ACC112 (cell line): Measurements from ENCODE around the gene STAM.
"Not testable (repeated sequence)": the region's sequence is repeated elsewhere in the genome, so short reads cannot be mapped to it uniquely, and the experiment has no call there.

Source experiments
- H2AFZ ChIP-seq: fragments of 200-600 bp; sonication (generic); one replicate; pipeline ENCODE4 v1.6.0; 2017; ENCODE audit warnings: antibody characterized with exemption, low read length; ENCODE audit not compliant: unreplicated experiment
- H3K27ac ChIP-seq: fragments of 200-600 bp; sonication (generic); 2 replicates; pipeline ENCODE4 v1.5.1; 2014; ENCODE audit warnings: low read depth, mild to moderate bottlenecking, antibody characterized with exemption, low read length, moderate library complexity
- H3K27me3 ChIP-seq: fragments of 200-600 bp; sonication (generic); 2 replicates; pipeline ENCODE4 v1.6.1; 2014; ENCODE audit warnings: mild to moderate bottlenecking, antibody characterized with exemption, low read length, moderate library complexity, mixed read lengths; ENCODE audit not compliant: insufficient read depth
- H3K36me3 ChIP-seq: fragments of 200-600 bp; sonication (generic); 2 replicates; pipeline ENCODE4 v1.6.1; 2016; ENCODE audit warnings: mild to moderate bottlenecking, antibody characterized with exemption, low read length, moderate library complexity, mixed read lengths; ENCODE audit not compliant: insufficient read depth
- H3K4me1 ChIP-seq: fragments of 200-600 bp; sonication (generic); one replicate; pipeline ENCODE4 v1.6.1; 2016; ENCODE audit warnings: low read length, mixed read lengths; ENCODE audit not compliant: insufficient read depth, unreplicated experiment, control insufficient read depth
- H3K4me3 ChIP-seq: fragments of 200-600 bp; sonication (generic); 2 replicates; pipeline ENCODE4 v1.5.1; 2014; ENCODE audit warnings: mild to moderate bottlenecking, low read depth, low read length
- H3K79me2 ChIP-seq: fragments of 200-600 bp; sonication (generic); one replicate; pipeline ENCODE4 v1.6.0; 2016; ENCODE audit warnings: low read length; ENCODE audit not compliant: control insufficient read depth, unreplicated experiment, insufficient read depth

The STAM gene

DNA sequence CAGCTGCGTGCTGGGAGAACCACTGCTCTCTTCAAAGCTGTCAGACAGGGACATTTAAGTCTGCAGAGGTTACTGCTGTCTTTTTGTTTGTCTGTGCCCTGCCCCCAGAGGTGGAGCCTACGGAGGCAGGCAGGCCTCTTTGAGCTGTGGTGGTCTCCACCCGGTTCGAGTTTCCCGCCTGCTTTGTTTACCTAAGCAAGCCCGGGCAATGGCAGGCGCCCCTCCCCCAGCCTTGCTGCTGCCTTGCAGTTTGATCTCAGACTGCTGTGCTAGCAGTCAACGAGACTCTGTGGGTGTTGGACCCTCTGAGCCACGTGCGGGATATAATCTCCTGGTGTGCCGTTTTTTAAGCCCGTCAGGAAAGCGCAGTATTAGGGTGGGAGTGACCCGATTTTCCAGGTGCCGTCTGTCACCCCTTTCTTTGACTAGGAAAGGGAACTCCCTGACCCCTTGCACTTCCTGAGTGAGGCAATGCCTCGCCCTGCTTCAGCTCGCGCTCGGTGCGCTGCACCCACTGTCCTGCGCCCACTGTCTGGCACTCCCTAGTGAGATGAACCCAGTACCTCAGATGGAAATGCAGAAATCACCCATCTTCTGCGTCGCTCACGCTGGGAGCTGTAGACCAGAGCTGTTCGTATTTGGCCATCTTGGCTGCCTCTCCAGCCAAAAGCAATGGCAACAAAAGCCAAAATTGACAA lies 78.5 kb downstream of the STAM start:
- not testable (repeated sequence) for H3K27ac ChIP-seq, H3K4me1 ChIP-seq, H3K27me3 ChIP-seq, H3K36me3 ChIP-seq, H2AFZ ChIP-seq, H3K79me2 ChIP-seq, H3K4me3 ChIP-seq

DNA sequence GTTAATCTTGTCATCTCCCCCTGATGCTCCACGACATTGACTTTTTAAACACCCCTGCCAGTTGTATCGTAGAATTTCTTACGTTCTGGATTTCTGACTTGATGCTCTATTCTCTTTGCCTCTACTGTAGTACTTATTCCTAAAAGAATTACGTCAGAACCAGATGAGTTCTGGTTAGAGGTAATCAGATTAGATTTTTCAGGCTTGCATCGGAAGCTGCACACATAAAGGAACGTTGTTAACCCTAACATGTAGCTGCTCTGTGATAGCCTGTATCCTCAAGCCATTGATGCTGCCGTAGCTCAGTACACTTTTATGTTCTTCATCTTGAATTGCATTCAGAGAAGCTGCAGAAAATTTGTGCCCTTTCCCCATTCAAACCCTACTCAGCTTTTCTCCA lies 81.8 kb downstream of the STAM start:
- H3K27ac ChIP-seq, result no peak overlapping the region
- H2AFZ ChIP-seq, result no peak overlapping the region
- H3K79me2 ChIP-seq, result no peaks in the 10 kb centered on the region
- H3K4me1 ChIP-seq, result no peaks in the 10 kb centered on the region
- H3K36me3 ChIP-seq, result no peaks in the 10 kb centered on the region
- H3K27me3 ChIP-seq, result no peaks in the 10 kb centered on the region
- H3K4me3 ChIP-seq, result no peak overlapping the region

- Histone ChIP-seq H3K27ac (no peak overlapping the region), H3K4me3 (no peak overlapping the region), H3K36me3 (no peaks in the 10 kb centered on the region), H2AFZ (no peak overlapping the region), H3K27me3 (no peaks in the 10 kb centered on the region), H3K4me1 (no peaks in the 10 kb centered on the region), H3K79me2 (no peaks in the 10 kb centered on the region)
Observed at GRCh38 chr10:17729630-17730029, 85.7 kb downstream of the STAM start.

- Histone ChIP-seq H3K4me3 (no peak overlapping the region), H2AFZ (no peak overlapping the region), H3K27me3 (no peaks in the 10 kb centered on the region), H3K36me3 (no peaks in the 10 kb centered on the region), H3K79me2 (no peaks in the 10 kb centered on the region), H3K27ac (no peak overlapping the region), H3K4me1 (no peaks in the 10 kb centered on the region)
Observed at GRCh38 chr10:17730667-17731066, 86.7 kb downstream of the STAM start.

- Histone ChIP-seq H3K79me2 (no peaks in the 10 kb centered on the region), H3K36me3 (no peaks in the 10 kb centered on the region), H3K4me1 (no peaks in the 10 kb centered on the region), H2AFZ (no peak overlapping the region), H3K4me3 (no peak overlapping the region), H3K27me3 (no peaks in the 10 kb centered on the region), H3K27ac (no peak overlapping the region)
Observed at GRCh38 chr10:17731331-17732020, 87.5 kb downstream of the STAM start.

DNA sequence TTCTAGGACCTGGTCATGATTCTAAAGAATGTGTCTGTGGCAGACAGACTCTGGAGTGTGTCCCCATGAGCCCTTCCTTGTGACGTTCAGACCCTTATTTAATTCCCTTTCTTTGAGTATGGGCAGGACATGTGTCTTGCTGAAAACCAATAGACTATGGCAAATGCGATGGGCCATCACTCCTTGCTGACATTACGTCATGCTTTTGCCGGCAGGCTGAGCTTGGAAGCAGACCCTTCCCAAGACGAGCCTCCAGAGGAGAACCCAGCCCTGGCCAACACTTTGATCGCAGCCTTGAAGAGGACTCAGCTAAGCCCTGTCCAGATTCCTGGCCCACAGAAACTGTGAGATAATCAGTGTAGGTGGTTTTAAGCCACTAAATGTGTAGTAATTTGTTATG lies 89.7 kb downstream of the STAM start:
- no peak overlapping the region for H3K27ac ChIP-seq
- no peaks in the 10 kb centered on the region for H3K79me2 ChIP-seq
- no peaks in the 10 kb centered on the region for H3K36me3 ChIP-seq
- no peak overlapping the region for H3K4me3 ChIP-seq
- H2AFZ ChIP-seq, result no peak overlapping the region
- H3K27me3 ChIP-seq, result no peaks in the 10 kb centered on the region
- no peaks in the 10 kb centered on the region for H3K4me1 ChIP-seq

GRCh38 chr10:17734432-17735080 lies 90.6 kb downstream of the STAM start:
- no peaks in the 10 kb centered on the region for H3K4me1 ChIP-seq
- no peak overlapping the region for H3K27ac ChIP-seq
- no peak overlapping the region for H2AFZ ChIP-seq
- H3K36me3 ChIP-seq, result no peaks in the 10 kb centered on the region
- no peaks in the 10 kb centered on the region for H3K27me3 ChIP-seq
- no peak overlapping the region for H3K4me3 ChIP-seq
- H3K79me2 ChIP-seq, result no peaks in the 10 kb centered on the region

DNA sequence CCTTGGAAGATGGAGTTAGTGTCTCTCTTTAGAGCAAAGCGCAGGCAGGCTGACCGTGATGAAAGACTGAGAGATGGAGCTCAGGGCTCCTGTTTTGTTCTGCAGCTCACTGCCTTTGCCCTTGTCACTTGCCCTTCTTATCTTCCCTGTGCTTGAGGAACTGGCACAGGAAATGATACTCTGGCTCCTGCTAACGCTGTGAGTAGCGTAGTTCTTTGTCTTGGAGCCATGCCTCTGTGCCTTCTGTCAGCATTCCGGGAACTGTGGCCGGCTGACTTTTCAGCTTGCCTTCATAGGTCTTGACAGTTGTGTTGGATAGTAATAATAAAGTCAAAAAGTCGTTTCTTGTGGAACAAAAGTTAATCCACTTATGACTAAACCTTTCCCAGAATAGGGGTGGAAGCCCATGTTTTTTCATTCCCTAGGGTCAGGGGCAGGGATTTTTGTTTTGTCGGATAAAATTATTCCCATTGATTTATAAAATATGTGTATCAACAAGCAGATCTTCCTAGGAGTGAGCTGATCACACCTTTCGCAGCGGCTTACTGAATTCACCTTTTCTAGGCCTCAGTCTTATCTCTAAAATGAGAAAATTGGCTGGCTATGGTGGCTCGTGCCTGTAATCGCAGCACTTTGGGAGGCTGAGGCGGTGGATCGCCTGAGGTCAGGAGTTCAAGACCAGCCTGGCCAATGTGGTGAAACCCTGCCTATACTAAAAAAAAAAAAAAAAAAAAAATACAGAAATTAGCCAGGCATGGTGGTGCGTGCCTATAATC lies 91.4 kb downstream of the STAM start:
- Histone ChIP-seq H3K27ac (no peak overlapping the region), H3K79me2 (no peaks in the 10 kb centered on the region), H3K4me1 (no peaks in the 10 kb centered on the region), H3K27me3 (no peaks in the 10 kb centered on the region), H2AFZ (no peak overlapping the region), H3K4me3 (no peak overlapping the region), H3K36me3 (no peaks in the 10 kb centered on the region)

DNA sequence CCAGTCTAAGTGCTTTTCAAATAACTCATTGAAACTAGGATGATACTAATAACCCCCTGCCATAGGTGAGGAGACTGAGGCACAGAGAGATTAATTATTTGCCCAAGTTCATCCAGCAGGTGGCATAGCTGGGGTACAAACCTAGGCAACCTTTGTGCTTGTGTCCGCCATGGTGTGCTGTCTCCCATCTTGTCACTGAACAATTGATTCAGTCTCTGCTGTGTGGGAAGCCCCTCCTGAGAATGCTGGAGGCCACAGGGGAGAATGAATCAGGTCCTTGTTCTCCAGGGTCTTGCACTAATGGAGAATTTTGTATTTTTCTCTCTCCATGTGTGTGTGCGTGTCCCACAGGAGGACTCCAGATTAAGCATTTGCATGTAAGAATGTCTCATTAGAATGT lies 92.3 kb downstream of the STAM start:
- Histone ChIP-seq H3K4me3 (no peak overlapping the region), H3K27me3 (no peaks in the 10 kb centered on the region), H3K27ac (no peak overlapping the region), H3K79me2 (no peaks in the 10 kb centered on the region), H3K36me3 (no peaks in the 10 kb centered on the region), H2AFZ (no peak overlapping the region), H3K4me1 (no peaks in the 10 kb centered on the region)

- Histone ChIP-seq H2AFZ (no peak overlapping the region), H3K27me3 (no peaks in the 10 kb centered on the region), H3K4me1 (no peaks in the 10 kb centered on the region), H3K79me2 (no peaks in the 10 kb centered on the region), H3K4me3 (no peak overlapping the region), H3K27ac (no peak overlapping the region), H3K36me3 (no peaks in the 10 kb centered on the region)
Observed at GRCh38 chr10:17737027-17737965, 93.3 kb downstream of the STAM start.
